H9 (cell line): Measurements from ENCODE around the gene HSD17B12. TPM values are rescaled to one million over a fixed set of nuclear protein-coding genes. Genes with fewer than 3 reads are reported as not detected.

Experiments used
- DNase-seq: peaks from one replicate; pipeline ENCODE4 v3.0.0-alpha.2; 2017
- H2AFZ ChIP-seq: one replicate; pipeline ENCODE4 v1.6.1; 2013; ENCODE audit warnings: mild to moderate bottlenecking, low read length, control low read depth, moderate library complexity
- H2AK5ac ChIP-seq: 2 replicates; pipeline ENCODE4 v1.6.1; 2013; ENCODE audit warnings: low read length, control low read depth, mixed read lengths; ENCODE audit not compliant: insufficient read length
- H2BK120ac ChIP-seq: one replicate; pipeline ENCODE4 v1.6.1; 2013; ENCODE audit warnings: low read depth, mild to moderate bottlenecking, low read length, control low read depth, inconsistent platforms; ENCODE audit not compliant: poor library complexity, severe bottlenecking
- H2BK12ac ChIP-seq: 2 replicates; pipeline ENCODE4 v1.6.1; 2013; ENCODE audit warnings: low read length, control low read depth, mixed read lengths, low read depth; ENCODE audit not compliant: insufficient read length
- H2BK15ac ChIP-seq: 2 replicates; pipeline ENCODE4 v1.6.1; 2013; ENCODE audit warnings: low read depth, low read length, control low read depth
- H2BK20ac ChIP-seq: one replicate; pipeline ENCODE4 v1.6.1; 2013; ENCODE audit warnings: low read depth, mild to moderate bottlenecking, low read length, control low read depth, inconsistent platforms; ENCODE audit not compliant: poor library complexity, severe bottlenecking
- H2BK5ac ChIP-seq: 2 replicates; pipeline ENCODE4 v1.6.1; 2013; ENCODE audit warnings: low read length, control low read depth, mixed read lengths; ENCODE audit not compliant: insufficient read length
- H3K14ac ChIP-seq: 2 replicates; pipeline ENCODE4 v1.6.1; 2013; ENCODE audit warnings: low read length, control low read depth; ENCODE audit not compliant: insufficient read depth
- H3K18ac ChIP-seq: 2 replicates; pipeline ENCODE4 v1.6.1; 2013; ENCODE audit warnings: low read depth, mild to moderate bottlenecking, mixed read lengths, low read length, control low read depth; ENCODE audit not compliant: insufficient read length
- H3K23ac ChIP-seq: 2 replicates; pipeline ENCODE4 v1.6.1; 2013; ENCODE audit warnings: low read length, control low read depth, mixed read lengths, low read depth; ENCODE audit not compliant: insufficient read length
- H3K23me2 ChIP-seq: 2 replicates; pipeline ENCODE4 v1.6.1; 2013; ENCODE audit warnings: low read depth, mild to moderate bottlenecking, mixed read lengths, low read length, control low read depth; ENCODE audit not compliant: insufficient read length, poor library complexity, severe bottlenecking
- H3K27ac ChIP-seq: 2 replicates; pipeline ENCODE4 v1.5.1; 2013; ENCODE audit warnings: low read length, control low read depth, mixed read lengths, low read depth; ENCODE audit not compliant: insufficient read length
- H3K27me3 ChIP-seq: 2 replicates; pipeline ENCODE4 v1.6.1; 2013; ENCODE audit warnings: low read length, control low read depth, inconsistent platforms; ENCODE audit not compliant: insufficient read depth
- H3K4ac ChIP-seq: 2 replicates; pipeline ENCODE4 v1.6.1; 2013; ENCODE audit warnings: low read depth, mild to moderate bottlenecking, control low read depth, inconsistent platforms, low read length, moderate library complexity
- H3K4me1 ChIP-seq: 2 replicates; pipeline ENCODE4 v1.6.1; 2013; ENCODE audit warnings: low read length, control low read depth, inconsistent platforms; ENCODE audit not compliant: insufficient read depth
- H3K4me2 ChIP-seq: 2 replicates; pipeline ENCODE4 v1.6.1; 2013; ENCODE audit warnings: low read length, control low read depth, mixed read lengths; ENCODE audit not compliant: insufficient read length, insufficient read depth
- H3K56ac ChIP-seq: 2 replicates; pipeline ENCODE4 v1.6.1; 2013; ENCODE audit warnings: low read depth, mild to moderate bottlenecking, mixed read lengths, low read length, control low read depth; ENCODE audit not compliant: insufficient read length
- H3K79me1 ChIP-seq: 2 replicates; pipeline ENCODE4 v1.6.1; 2013; ENCODE audit warnings: low read depth, mild to moderate bottlenecking, moderate library complexity, low read length, control low read depth, inconsistent platforms; ENCODE audit not compliant: insufficient read depth, poor library complexity, severe bottlenecking
- H3K79me2 ChIP-seq: 2 replicates; pipeline ENCODE4 v1.6.1; 2013; ENCODE audit warnings: low read length, control low read depth, inconsistent platforms; ENCODE audit not compliant: insufficient read depth
- H3K9ac ChIP-seq: 2 replicates; pipeline ENCODE4 v1.6.1; 2013; ENCODE audit warnings: low read length, control low read depth, mixed read lengths; ENCODE audit not compliant: insufficient read length; ENCODE audit errors: extremely low read depth
- H3K9me3 ChIP-seq: one replicate; pipeline ENCODE4 v1.6.1; 2013; ENCODE audit warnings: low read depth, low read length, inconsistent platforms; ENCODE audit not compliant: control insufficient read depth
- H3T11ph ChIP-seq: one replicate; pipeline ENCODE4 v1.6.1; 2013; ENCODE audit warnings: mild to moderate bottlenecking, low read length, control low read depth, inconsistent platforms
- H4K20me1 ChIP-seq: one replicate; pipeline ENCODE4 v1.6.1; 2013; ENCODE audit not compliant: control insufficient read depth, insufficient read length, insufficient read depth
- H4K5ac ChIP-seq: 2 replicates; pipeline ENCODE4 v1.6.1; 2013; ENCODE audit warnings: low read depth, mild to moderate bottlenecking, mixed read lengths, low read length, control low read depth; ENCODE audit not compliant: insufficient read length
- H4K8ac ChIP-seq: replicated peaks from 2 replicates; pipeline ENCODE4 v1.6.1; 2013; ENCODE audit warnings: low read length, control low read depth, mixed read lengths, low read depth; ENCODE audit not compliant: insufficient read length
- H4K91ac ChIP-seq: 2 replicates; pipeline ENCODE4 v1.6.1; 2013; ENCODE audit warnings: low read depth, mild to moderate bottlenecking, moderate library complexity, mixed read lengths, low read length, control low read depth; ENCODE audit not compliant: insufficient read length
- H3K27ac Mint-ChIP-seq, 3 experiments: 2 replicates in 2 of 3; 3 replicates in 1 of 3; pipeline ENCODE4 v1.8.0; 2020 to 2021; ENCODE audit warnings: mixed read lengths in 3 of 3, mild to moderate bottlenecking in 1 of 3, moderate library complexity in 1 of 3
- H3K27me3 Mint-ChIP-seq: 2 replicates; pipeline ENCODE4 v1.8.0; 2021; ENCODE audit warnings: low read depth, mild to moderate bottlenecking, moderate library complexity, mixed read lengths
- H3K36me3 Mint-ChIP-seq, 3 experiments: 2 replicates in 2 of 3; 3 replicates in 1 of 3; pipeline ENCODE4 v1.8.0; 2020 to 2021; ENCODE audit warnings: low read depth in 3 of 3, mixed read lengths in 3 of 3; ENCODE audit not compliant: insufficient read depth in 1 of 3
- H3K4me1 Mint-ChIP-seq, 2 experiments: 2 replicates each; pipeline ENCODE4 v1.8.0; 2020; ENCODE audit warnings: mixed read lengths in 2 of 2
- H3K4me3 Mint-ChIP-seq, 2 experiments: 2 replicates in 1 of 2; 3 replicates in 1 of 2; pipeline ENCODE4 v1.8.0; 2020 to 2021; ENCODE audit warnings: mild to moderate bottlenecking in 2 of 2, mixed read lengths in 2 of 2, moderate library complexity in 1 of 2
- H3K9me3 Mint-ChIP-seq, 2 experiments: 2 replicates in 1 of 2; 3 replicates in 1 of 2; pipeline ENCODE4 v1.8.0; 2020; ENCODE audit warnings: mild to moderate bottlenecking in 2 of 2, mixed read lengths in 2 of 2, moderate library complexity in 1 of 2
- CTCF ChIP-seq: fragments of 200-600 bp; sonication (generic); conservative IDR thresholded peaks from 3 replicates; pipeline ENCODE4 v1.8.0; 2021; ENCODE audit warnings: antibody characterized with exemption, mild to moderate bottlenecking
- WGBS: extraction: QIAGEN DNeasy Blood & Tissue Kit; methylation state at CpG from one replicate; pipeline ENCODE4 v1.1.7; 2013; ENCODE audit warnings: missing lambda C conversion rate, low lambda C conversion rate, mixed read lengths; ENCODE audit not compliant: insufficient read length; ENCODE audit errors: extremely low coverage; 5-methylcytosine and 5-hydroxymethylcytosine counted together
- total RNA-seq: library from RNA; stranded (reverse); gene quantifications from 2 replicates; pipeline ENCODE4 v1.2.1, GENCODE V29; 2021

The HSD17B12 gene
- total RNA-seq, 1 experiment from 2014 or later: 111 TPM

GRCh38 chr11:43898574-43898973, 218.0 kb downstream of the HSD17B12 start:
- no peak for DNase-seq
- Mint-ChIP-seq H3K9me3 (no peaks in the 10 kb centered on the region; a peak in 1 of 5 replicates), H3K36me3 (peaks cover 12 to 37% (median 36%) of the 10 kb centered on the region in 3 experiments; a peak in 6 of 7 replicates), H3K27me3 (no peaks in the 10 kb centered on the region), H3K4me1 (no peaks in the 10 kb centered on the region), H3K4me3 (no peak overlapping the region), H3K27ac (peak overlapping the region in 1 of 3 experiments; percentile 53; a peak in 1 of 7 replicates)
- Histone ChIP-seq H3K4me1 (no peaks in the 10 kb centered on the region), H4K8ac (no peak overlapping the region), H3K79me1 (no peaks in the 10 kb centered on the region), H3K4me2 (no peak overlapping the region), H2BK5ac (no peak overlapping the region), H3K4ac (no peak overlapping the region), H3K56ac (no peak overlapping the region), H3K23me2 (no peaks in the 10 kb centered on the region), H3T11ph (no peak overlapping the region), H2AK5ac (no peak overlapping the region), H2AFZ (no peak overlapping the region), H3K23ac (no peak overlapping the region), H3K18ac (no peak overlapping the region), H3K14ac (no peak overlapping the region), H3K27me3 (no peaks in the 10 kb centered on the region), H2BK20ac (no peak overlapping the region), H4K5ac (no peak overlapping the region), H3K9ac (no peak overlapping the region), H2BK120ac (no peak overlapping the region), H4K20me1 (no peaks in the 10 kb centered on the region), H3K79me2 (no peaks in the 10 kb centered on the region), H4K91ac (no peak overlapping the region), H2BK12ac (no peak overlapping the region), H3K9me3 (no peaks in the 10 kb centered on the region), H2BK15ac (no peak overlapping the region), H3K27ac (no peak overlapping the region)
- no peak for TF ChIP-seq CTCF
- WGBS: no CpG with 5 or more reads among the region's 7 CpGs
